NCI-H748 (cell line): ENCODE results near the gene POPDC3.
A peak's percentile ranks its signal among the peaks of the same experiment; 100 is the strongest.

Source experiments
- DNase-seq: peaks from one replicate; lab custom pipeline; 2025; ENCODE audit not compliant: unreplicated experiment; lab: John Stamatoyannopoulos, UW

Gene POPDC3

GRCh38 chr6:105153676-105154075 is 26.1 kb downstream of the POPDC3 start:
- no peak for DNase-seq

DNA sequence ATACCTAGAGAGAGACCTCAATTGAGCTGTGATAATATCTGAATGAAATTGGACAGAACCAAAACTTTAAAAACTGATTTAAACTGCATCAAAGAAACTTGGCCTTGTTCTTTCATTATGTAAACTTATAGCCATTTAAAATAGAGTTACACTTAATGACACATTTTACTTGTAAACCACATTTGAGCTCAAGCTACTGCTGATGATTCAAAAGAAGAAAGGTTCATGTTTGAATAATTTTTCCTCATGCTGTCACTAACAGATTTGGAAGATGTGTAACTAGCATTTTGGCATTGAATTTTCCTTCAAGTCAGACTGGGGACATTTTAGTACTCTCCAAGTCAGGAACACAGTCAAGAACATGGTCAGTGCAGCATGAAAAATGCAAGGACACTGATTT is 26.9 kb downstream of the POPDC3 start:
- no peak for DNase-seq

GRCh38 chr6:105151644-105152043 is 28.2 kb downstream of the POPDC3 start:
- no peak for DNase-seq

GRCh38 chr6:105138141-105138540 is 41.7 kb downstream of the POPDC3 start:
- no peak for DNase-seq

- DNase-seq = peak; percentile 57
Observed at GRCh38 chr6:105137388-105137787, 42.4 kb downstream of the POPDC3 start.

GRCh38 chr6:105136431-105137350 is 43.1 kb downstream of the POPDC3 start:
- DNase-seq = peak; percentile 77

DNA sequence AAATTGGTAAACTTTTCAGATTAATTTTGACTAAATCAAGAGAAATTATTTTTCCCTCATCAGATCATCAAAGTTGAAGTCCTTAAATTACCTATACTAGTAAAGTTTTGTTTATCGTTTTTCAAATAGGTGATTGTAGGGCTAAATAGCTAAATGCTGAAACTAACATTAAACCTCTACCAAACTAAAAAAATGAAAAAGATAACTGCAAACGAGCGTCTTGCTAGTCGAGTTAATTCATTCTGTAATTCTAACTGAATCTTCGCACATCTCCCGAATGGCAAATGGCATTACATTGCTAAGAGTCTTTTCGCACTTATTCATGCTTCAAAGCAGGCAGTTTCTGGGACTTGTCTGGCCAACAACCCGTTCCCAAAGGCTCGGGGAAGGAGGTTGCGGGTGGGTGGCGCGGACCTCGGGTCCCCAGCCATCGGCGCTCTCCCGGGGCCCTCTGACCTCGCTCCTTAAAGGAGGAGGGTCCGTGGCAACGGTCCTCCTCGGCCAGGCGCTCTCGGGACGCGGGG is 43.8 kb downstream of the POPDC3 start:
- peak; percentile 57 for DNase-seq

DNA sequence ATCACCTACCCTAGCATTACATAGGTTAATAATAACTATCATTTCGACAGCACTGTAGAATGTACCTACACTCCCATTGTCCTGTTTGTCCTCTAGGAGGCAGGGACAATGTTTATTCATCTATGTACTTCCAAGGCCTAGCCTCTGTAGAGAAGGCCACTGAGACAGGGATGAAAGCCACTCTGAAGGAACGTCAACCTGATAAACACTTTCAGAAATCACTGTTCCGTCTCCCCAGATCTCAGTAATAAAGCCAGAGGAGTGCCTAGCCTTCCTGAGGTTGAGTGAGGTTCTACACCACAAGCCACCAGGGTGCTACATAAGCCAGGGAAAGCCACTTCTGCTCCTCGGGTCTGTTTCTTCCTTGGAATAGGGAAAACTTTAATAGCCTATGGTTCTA is 44.8 kb downstream of the POPDC3 start:
- DNase-seq = peak; percentile 63

- no peak for DNase-seq
Observed at GRCh38 chr6:105122717-105123116, 57.1 kb downstream of the POPDC3 start.

GRCh38 chr6:105121981-105122380 is 57.8 kb downstream of the POPDC3 start:
- no peak for DNase-seq

GRCh38 chr6:105120570-105120969 is 59.2 kb downstream of the POPDC3 start:
- no peak for DNase-seq

DNA sequence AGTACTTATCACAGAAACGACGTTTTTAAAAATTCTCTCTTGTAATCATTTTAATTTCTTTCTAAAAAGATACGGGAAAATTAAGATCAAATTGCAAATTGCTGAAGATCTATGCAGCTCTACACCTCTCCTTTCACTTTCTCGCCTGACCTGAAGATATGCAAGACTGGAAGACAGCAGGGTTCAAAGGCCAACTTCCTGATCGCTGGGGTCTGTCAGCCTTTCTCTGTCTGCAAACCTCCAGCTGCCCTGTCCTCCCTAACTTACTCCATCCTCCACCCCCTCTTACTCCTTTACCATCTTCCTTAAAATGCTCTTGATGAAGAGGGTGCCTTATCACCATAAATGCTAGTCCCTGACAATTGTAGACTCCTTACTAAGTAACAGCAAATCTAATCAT is 63.7 kb downstream of the POPDC3 start:
- DNase-seq = no peak

GRCh38 chr6:105113422-105113821 is 66.4 kb downstream of the POPDC3 start:
- no peak for DNase-seq

DNA sequence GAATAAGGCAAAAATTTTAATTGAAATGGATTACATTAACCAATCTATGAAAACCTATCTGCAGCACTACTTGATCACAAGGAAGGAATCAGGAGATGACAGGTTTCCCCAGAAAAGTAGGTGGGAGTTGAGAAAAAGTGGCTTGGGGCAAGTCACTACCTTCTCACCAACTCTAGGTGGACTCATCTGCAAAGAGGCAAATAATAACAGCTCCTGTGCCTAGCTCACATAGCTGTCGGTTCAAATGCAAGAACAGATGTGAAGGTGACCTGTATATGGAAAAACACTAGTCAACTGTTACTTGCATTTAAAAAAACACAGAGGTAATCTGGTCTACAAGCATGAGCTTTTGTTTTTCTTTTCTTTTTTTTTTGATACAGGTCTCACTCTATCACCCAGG is 67.2 kb downstream of the POPDC3 start:
- DNase-seq = no peak

- DNase-seq = no peak
Observed at GRCh38 chr6:105111871-105112270, 67.9 kb downstream of the POPDC3 start.

GRCh38 chr6:105111105-105111504 is 68.7 kb downstream of the POPDC3 start:
- no peak for DNase-seq

DNA sequence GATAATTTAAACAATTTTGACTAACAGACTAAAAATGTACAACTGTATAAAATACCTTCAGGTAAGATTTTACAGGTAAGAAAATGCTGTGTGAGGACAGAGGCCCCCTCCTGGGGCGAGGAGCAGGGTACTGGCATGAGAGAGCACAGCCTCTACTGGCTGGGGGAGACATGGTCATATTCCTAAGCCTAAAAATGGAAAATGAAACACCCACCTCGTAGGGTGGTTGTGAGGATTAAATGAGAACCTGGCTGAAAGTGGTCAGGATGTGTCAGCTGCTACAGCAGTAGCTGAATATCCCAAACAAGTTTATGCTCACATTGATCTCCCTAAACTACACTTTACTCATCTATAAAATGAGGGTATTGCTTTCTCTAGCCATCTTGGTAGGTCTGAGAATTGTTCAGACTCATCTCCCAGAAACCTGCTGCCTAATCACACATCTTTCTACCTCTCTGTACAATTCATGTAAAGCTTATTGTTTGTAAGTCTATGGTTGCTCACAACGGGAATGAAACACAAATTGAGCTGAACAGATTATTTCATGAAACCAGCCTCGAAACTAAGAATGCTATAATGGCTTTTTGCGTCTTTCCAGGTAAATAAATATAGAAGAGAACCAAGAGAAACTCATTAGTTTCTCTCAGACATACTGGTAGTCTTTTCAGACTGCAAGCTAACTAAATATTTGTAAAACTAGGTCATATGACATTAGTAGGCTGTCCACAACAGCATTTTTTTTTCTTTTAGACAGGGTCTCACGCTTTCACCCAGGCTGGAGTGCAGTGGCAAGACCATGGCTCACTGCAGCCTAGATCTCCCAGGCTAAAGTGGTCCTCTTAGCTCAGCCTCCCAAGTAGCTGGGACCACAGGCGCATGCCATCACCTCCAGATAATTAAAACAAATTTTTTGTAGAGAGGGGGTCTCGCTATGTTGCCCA is 69.6 kb downstream of the POPDC3 start:
- no peak for DNase-seq

- no peak for DNase-seq
Observed at GRCh38 chr6:105108631-105109262, 71.1 kb downstream of the POPDC3 start.
